ENCODE measurements around the gene PAX8.

PAX8 gene

DNA sequence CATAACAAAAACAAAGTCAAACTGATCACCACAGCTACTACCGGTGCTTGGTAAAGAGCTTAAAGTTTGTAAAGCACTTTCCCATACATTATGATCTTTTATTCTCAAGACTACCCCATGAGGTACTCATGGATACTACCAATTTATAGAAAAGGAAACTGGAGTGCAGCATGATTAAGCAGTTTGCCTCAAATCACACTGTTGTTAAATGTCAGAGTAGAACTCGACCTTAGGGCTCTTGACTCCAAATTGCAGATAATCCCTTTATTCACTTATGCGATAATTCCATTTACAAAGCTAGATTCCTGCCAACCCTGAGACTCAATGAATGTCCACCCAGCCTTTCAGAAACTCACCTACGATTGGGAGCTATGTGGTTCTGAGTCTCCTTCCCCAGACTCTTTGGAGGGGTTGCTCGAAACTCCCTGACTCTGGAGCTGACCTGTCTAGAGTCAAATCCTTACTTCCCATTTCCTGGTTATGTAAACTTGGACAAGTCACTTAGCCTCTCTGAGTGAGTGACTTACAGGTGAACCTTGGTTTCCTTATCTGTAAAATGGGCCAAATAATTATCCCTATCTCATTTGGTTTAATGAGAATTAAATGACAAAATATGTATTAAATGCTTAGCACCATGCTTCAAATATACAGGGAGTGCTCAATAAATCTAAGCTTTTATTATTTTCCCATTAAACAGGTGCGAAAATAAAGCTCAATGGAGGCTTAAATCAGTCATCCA is 57.6 kb downstream of the PAX8 start:
- TF ChIP-seq, protein P1, sequence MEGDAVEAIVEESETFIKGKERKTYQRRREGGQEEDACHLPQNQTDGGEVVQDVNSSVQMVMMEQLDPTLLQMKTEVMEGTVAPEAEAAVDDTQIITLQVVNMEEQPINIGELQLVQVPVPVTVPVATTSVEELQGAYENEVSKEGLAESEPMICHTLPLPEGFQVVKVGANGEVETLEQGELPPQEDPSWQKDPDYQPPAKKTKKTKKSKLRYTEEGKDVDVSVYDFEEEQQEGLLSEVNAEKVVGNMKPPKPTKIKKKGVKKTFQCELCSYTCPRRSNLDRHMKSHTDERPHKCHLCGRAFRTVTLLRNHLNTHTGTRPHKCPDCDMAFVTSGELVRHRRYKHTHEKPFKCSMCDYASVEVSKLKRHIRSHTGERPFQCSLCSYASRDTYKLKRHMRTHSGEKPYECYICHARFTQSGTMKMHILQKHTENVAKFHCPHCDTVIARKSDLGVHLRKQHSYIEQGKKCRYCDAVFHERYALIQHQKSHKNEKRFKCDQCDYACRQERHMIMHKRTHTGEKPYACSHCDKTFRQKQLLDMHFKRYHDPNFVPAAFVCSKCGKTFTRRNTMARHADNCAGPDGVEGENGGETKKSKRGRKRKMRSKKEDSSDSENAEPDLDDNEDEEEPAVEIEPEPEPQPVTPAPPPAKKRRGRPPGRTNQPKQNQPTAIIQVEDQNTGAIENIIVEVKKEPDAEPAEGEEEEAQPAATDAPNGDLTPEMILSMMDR (IDR thresholded peaks at IDR 0.05; ENCODE audit: insufficient read depth, low read depth, low read length, missing control alignments), result no peak
- no peak overlapping the region for H3K4me3 ChIP-seq (ENCODE audit: low read length)

DNA sequence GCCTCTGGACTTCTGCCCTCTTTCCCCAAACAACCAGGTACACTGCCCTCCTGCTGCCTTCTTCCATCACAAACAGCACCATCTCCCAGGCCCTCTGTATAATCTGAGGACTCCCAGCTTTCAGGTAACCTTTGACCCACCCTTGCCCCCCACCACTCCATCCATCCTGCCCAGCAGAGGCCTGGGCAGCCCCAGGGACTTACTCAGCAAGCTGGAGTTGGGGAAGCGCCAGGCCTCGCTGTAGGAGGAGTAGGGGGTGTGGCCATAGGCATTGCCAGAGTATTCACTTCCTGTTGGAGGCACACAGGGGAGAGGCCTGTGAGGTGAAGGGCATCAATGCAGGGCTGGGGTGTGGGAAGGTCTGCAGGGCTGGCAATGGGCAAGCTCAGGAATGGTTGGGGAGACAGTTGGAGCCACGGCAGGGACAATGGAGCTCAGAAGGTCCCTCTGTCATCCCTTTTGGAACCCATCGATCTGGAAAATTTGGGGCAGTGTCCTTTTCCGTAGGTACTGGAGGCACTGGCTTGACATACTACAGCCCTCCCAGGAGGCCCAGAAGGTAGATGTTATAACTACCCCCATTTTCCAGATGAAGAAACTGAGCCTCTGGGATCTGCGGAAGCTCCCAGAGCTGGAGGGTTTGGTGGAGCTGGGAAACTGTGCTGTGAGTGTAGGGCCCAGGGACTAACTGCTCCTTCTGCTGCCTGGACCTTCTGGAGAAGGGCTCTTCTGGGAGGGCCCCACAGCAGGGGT is 58.7 kb downstream of the PAX8 start:
- H3K4me3 ChIP-seq (ENCODE audit: low read length), result no peak overlapping the region
- TF ChIP-seq, protein P1 (IDR thresholded peaks at IDR 0.05; ENCODE audit: insufficient read depth, low read depth, low read length, missing control alignments), result no peak
- peak; percentile 64 for DNase-seq (ENCODE audit: low read depth)

More for the DNA sequence above, 57.6 kb downstream of the PAX8 start:
- DNase-seq (ENCODE audit: low read depth), result no peak

DNA sequence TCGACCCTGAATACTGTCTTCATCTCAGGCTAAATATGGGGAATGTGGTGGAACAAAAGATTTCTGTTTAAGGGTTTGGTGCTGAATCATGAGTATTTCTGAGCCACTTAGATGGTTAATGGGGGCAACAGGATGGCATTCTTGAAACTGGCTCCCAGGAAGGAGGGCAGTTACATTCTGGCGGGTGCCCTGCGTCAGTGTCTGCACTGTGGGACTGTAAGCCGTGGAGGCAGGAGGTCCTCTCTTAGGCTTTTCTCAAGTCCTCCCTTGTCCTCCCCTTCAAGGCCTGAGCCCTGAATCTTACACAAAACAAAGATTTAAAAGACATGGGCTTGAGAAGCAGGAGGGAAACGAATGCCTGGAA is 59.2 kb downstream of the PAX8 start:
- H3K4me3 ChIP-seq (ENCODE audit: low read length), result no peak overlapping the region
- no peak for DNase-seq (ENCODE audit: low read depth)
- TF ChIP-seq, protein P1 (IDR thresholded peaks at IDR 0.05; ENCODE audit: insufficient read depth, low read depth, low read length, missing control alignments), result no peak

DNA sequence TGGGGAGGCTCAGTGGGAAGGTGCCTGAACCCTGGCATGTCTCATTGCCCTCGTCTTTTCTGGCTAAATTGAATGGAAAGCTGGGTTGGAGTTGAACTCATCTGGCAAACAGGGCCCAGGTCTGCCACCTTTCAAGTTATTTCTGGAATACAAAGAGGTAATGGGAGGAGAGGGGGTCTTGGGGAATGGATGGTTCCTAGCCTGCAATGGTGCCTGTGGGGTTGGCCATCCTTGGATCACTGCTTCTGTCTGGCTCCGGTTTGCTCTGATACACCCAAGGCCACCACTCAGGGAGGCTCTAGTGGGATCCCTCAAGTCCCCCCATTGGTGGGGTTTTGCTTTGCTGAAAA is 59.7 kb downstream of the PAX8 start:
- TF ChIP-seq, protein P1 (IDR thresholded peaks at IDR 0.05; ENCODE audit: insufficient read depth, low read depth, low read length, missing control alignments), result no peak
- no peak for DNase-seq (ENCODE audit: low read depth)
- no peak overlapping the region for H3K4me3 ChIP-seq (ENCODE audit: low read length)

DNA sequence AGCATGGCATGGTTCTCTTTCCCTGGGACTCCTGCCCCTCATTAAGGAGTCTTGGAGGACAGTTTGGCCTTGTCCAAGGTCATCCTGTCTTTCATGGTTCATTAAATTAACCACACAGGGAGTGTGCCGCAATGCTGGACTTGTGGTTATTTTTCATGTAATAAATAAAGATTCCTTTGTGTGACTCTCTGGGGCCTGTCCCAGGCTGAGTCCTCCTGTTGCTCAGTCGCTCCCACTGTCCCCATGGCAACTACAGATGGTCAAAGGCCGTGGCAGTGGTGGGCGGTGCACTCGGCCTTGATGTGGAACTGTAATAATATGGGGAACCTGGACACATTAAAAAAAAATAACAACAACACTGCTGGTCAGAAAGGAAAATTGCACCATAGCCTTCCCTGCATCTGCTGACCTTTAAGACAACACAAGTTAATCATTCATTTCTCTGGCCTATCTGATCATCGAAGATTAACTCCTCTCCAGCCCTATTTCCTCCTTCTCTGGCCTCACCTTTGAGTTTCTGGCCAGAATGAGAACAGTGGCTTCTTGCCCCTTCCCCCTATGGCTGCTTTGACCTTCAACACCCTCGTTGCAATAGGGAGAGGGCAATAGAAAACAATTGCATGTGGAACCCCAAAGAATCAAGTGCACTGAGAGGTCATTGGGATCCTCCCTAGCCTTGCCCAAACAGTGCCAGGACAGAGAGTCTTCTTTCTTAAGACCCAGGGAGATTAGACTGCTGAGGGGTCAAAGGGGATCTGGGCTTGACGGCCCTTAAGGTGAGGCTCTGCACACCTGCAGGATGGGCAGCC is 60.2 kb downstream of the PAX8 start:
- H3K4me3 ChIP-seq (ENCODE audit: low read length), result no peak overlapping the region
- DNase-seq (ENCODE audit: low read depth), result no peak
- TF ChIP-seq, protein P1 (IDR thresholded peaks at IDR 0.05; ENCODE audit: insufficient read depth, low read depth, low read length, missing control alignments), result no peak

DNA sequence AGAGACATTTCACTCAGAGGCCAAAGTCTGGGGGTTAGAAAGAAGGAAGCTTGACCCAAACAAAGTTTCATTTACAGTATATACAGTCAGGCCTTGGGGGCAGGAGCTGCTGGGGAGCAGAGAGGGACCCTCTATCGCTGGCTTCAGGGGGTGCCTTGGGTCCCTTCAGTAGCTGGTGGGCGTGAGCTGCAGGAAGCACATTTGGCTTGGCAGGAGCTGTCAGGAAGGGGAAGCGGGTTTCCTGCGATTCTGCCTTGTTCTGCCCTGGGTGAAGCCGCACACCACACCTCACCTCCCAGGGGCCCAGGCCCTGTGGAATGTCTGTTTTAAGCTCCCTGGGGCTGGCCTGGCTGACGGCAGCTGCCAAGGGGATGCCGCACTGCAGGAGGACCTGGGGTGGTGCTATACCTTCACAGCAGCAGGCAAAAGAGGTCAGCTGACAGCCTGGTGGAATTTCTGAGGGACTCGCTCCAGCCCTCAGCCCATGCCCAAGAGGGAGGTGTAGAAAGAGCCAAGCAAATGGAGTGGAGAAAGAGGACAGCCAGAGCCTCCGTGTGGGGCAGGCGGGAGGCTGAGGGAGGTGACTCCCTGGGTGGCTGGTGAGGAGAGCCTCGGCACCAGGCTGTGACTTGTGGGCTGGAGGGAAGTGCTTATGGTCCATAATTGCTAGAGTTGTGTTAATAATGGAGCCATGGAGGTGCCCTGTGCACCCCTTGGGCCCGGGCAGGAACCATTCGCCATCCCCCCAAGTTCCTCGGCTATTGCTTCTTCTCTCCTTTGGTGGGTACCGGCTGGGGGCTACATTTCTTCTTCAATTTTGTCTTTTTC is 61.1 kb downstream of the PAX8 start:
- no peak overlapping the region for H3K4me3 ChIP-seq (ENCODE audit: low read length)
- TF ChIP-seq, protein P1 (IDR thresholded peaks at IDR 0.05; ENCODE audit: insufficient read depth, low read depth, low read length, missing control alignments), result no peak
- DNase-seq (ENCODE audit: low read depth), result no peak
